ENCODE results near the gene ZCCHC7. TPM values are rescaled to one million over a fixed set of nuclear protein-coding genes. Genes with fewer than 3 reads are reported as not detected.

Gene ZCCHC7
- total and polyA plus RNA-seq, 4 donors, result 3.3 to 9.7 (median 7.6) TPM

GRCh38 chr9:37328556-37329227, 208.3 kb downstream of the ZCCHC7 start:
- DNase-seq (ENCODE audit: low spot score), result no peak
- H3K4me3 ChIP-seq (ENCODE audit: low read depth in 1 of 3, low read length in 3 of 3), result no peak overlapping the region
- no peaks in the 10 kb centered on the region for H3K27me3 ChIP-seq (ENCODE audit: control insufficient read depth in 4 of 4, insufficient read depth in 4 of 4, low read length in 3 of 4)
- TF ChIP-seq HNF4G (IDR thresholded peaks at IDR 0.05), result no peak
- TF ChIP-seq FOXA1 (IDR thresholded peaks at IDR 0.05), result no peak
- no peak for TF ChIP-seq RAD21 (IDR thresholded peaks at IDR 0.05)
- TF ChIP-seq ZBTB33 (IDR thresholded peaks at IDR 0.05), result no peak
- TF ChIP-seq REST (IDR thresholded peaks at IDR 0.05), result no peak
- no peak for TF ChIP-seq HNF4A (conservative IDR thresholded peaks at IDR 0.05)
- TF ChIP-seq FOXA2 (IDR thresholded peaks at IDR 0.05), result no peak
- TF ChIP-seq NR2F2 (IDR thresholded peaks at IDR 0.05), result no peak
- no peak for TF ChIP-seq CTCF (IDR thresholded peaks at IDR 0.05; ENCODE audit: low read depth, low read length, missing input control)
- no peak for TF ChIP-seq YY1 (IDR thresholded peaks at IDR 0.05)
- TF ChIP-seq EGR1 (IDR thresholded peaks at IDR 0.05; ENCODE audit: low read depth in 2 of 2), result no peak
- no peak for TF ChIP-seq JUND (IDR thresholded peaks at IDR 0.05)
- no peaks in the 10 kb centered on the region for H3K36me3 ChIP-seq (ENCODE audit: control insufficient read depth in 4 of 4, insufficient read depth in 3 of 4, low read depth in 1 of 4, low read length in 3 of 4)
- peaks cover 0 to 13% (median 12%) of the 10 kb centered on the region in 4 donors for H3K4me1 ChIP-seq (ENCODE audit: control insufficient read depth in 4 of 4, insufficient read depth in 4 of 4, low read length in 3 of 4)
- no peak overlapping the region for H3K9ac ChIP-seq (ENCODE audit: low read depth in 1 of 2, low read length in 2 of 2)
- no peak overlapping the region for H3K27ac ChIP-seq (ENCODE audit: low read depth in 1 of 2, low read length in 2 of 2)
- H3K9me3 ChIP-seq (ENCODE audit: control insufficient read depth in 4 of 4, low read length in 3 of 4), result no peaks in the 10 kb centered on the region

- H3K9ac ChIP-seq (ENCODE audit: low read depth in 1 of 2, low read length in 2 of 2), result no peak overlapping the region
- no peaks in the 10 kb centered on the region for H3K27me3 ChIP-seq (ENCODE audit: control insufficient read depth in 4 of 4, insufficient read depth in 4 of 4, low read length in 3 of 4)
- no peak for DNase-seq (ENCODE audit: low spot score)
- no peaks in the 10 kb centered on the region for H3K36me3 ChIP-seq (ENCODE audit: control insufficient read depth in 4 of 4, insufficient read depth in 3 of 4, low read depth in 1 of 4, low read length in 3 of 4)
- WGBS, result 95% methylated on average over 2 of the region's 2 CpGs
- no peaks in the 10 kb centered on the region for H3K9me3 ChIP-seq (ENCODE audit: control insufficient read depth in 4 of 4, low read length in 3 of 4)
- peaks cover 0 to 13% (median 12%) of the 10 kb centered on the region in 4 donors for H3K4me1 ChIP-seq (ENCODE audit: control insufficient read depth in 4 of 4, insufficient read depth in 4 of 4, low read length in 3 of 4)
- no peak overlapping the region for H3K4me3 ChIP-seq (ENCODE audit: low read depth in 1 of 3, low read length in 3 of 3)
- H3K27ac ChIP-seq (ENCODE audit: low read depth in 1 of 2, low read length in 2 of 2), result no peak overlapping the region
- TF ChIP-seq RAD21 (IDR thresholded peaks at IDR 0.05), result peak; percentile 41 to 48
- TF ChIP-seq GABPA (IDR thresholded peaks at IDR 0.05 in 1 of 2, conservative IDR thresholded peaks at IDR 0.05 in 1 of 2), result no peak
These were observed 209.2 kb downstream of the ZCCHC7 start for GRCh38 chr9:37329576-37329975.
